ENCODE data around the gene FAM118B.

FAM118B gene

GRCh38 chr11:126186708-126187529, 24.7 kb upstream of the FAM118B start:
- DNase-seq, result peak; percentile 18

DNA sequence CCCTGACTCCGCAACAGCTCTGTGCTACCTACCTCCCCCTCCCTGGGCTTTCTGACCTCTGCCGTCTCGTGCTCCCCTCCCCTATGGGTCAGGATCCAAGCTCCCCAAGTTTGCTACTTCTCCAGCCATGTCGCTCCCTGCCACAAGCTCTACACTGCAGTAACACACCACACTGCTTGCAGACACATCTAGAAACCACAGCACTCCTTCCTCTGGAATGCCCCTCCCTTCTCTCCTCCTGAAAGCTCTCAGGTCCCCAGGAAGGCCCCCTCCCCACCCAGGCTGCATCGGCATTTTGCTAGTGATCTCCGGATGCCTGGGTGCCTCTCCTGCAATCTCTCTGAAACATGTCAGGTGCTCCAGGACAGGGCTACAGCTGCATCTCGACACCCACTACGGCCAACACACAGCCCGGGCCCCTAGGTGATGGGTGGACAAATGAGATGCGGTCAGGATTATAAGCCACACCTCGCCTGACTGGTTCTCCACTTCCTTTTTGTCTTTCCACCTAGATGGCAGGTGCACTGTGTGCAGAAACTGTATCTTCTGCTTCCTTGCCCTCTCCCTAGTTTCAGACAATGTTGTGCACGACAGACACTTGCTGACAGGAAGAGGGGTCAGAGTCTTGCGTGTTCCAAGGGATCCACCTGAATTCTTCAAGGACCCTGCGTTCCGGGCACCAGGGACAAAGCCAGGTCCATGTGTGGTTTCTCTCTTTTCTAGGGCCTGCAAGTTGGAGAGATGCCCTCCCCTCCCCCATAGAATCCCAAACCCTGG, 23.1 kb upstream of the FAM118B start:
- DNase-seq, result no peak

DNA sequence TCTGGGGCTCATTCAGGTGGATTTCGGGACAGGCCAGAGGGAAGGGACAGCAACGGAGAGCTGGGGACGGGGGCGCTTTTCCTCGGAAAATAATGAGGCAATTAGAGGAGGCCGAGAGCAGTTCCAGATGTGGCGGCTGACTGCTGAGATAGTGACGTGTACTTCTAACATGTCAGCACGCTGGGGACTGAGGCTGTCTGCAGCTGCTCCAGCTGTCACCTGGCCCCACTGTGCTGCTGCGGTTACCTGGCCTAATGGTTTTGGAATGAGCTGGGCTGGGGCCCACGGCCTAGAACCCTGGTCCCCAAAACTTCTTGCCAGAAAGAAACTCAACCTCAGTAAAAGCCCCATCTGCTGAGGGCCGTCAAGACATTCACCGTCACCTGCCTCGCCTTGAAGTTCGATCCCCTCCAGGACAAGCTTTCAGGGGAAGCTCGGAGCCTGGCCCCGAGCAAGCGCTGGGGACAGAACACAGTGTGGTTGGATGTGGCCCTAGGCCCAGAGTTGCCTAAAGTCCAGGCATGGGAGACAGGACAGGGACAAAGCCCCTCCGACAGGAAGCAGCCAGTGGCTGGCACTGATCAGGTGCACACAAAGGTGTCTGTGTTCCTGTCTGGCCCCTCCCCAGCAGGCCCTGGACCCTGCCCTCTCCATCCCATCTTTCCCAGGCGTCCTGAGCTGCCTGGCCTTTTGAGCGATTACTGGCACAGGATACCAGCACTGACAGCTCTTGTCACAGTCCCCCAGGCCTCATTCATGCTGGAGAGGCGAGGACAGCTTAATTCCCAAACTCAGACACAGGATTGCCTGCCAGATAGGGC, 22.3 kb upstream of the FAM118B start:
- DNase-seq, result no peak

GRCh38 chr11:126190792-126191191, 20.8 kb upstream of the FAM118B start:
- DNase-seq, result no peak

DNA sequence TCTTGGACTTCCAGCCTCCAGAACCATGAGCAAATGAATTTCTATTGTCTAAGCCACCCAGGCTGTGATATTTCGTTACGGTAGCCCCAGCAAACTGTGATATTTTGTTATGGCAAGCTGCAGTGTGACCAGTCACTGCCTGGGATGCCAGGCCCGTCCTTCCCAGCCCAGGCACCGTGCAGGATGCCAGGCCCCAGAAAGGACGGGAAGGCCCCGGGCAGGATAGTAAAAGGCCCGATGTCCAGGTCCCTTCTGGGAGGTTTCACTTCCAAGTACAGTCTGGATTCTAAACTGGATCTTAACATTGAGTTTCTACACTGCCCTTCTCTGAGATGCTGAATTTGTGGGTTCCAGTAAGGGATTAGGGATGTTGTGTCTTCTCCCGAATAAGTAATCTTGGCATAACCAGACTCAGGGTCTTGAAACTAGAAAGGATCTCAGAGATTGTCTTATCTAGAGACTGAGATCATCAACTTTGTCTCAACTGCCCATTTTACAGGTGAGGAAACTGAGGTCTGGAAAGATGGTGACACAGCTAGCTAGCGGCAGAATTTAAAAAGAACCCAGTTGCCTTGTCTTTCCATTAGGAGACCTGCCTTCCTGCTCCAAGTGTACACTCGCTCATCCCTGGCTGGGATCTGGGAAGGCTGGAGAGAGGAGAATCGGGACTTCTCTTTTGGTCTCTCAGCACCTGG, 20.1 kb upstream of the FAM118B start:
- no peak for DNase-seq

- no peak for DNase-seq
Observed at GRCh38 chr11:126192361-126192760, 19.2 kb upstream of the FAM118B start.

- DNase-seq, result no peak
Observed at GRCh38 chr11:126193038-126193478, 18.5 kb upstream of the FAM118B start.

DNA sequence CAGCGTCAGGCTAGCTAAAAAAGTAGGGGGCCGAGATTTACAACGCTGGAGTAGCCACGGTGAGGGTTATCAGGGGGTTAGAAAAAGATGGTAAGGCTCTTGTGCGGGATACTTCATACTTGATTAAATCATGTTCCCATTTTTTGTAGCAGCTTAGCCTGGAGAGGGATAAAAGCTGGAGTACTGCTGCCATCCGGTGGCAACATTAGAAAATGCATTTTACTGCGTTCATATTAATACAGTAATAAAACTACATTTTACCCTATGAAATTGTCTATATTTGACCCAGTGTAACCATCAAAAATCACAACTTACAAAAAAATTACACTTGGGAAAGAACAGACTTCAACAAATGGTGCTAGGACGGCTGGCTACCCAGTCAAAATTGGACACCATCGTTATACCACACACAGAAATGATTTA, 17.4 kb upstream of the FAM118B start:
- peak; percentile 80 for DNase-seq

GRCh38 chr11:126195119-126195518, 16.5 kb upstream of the FAM118B start:
- DNase-seq, result no peak

- DNase-seq, result no peak
Observed at GRCh38 chr11:126197277-126197939, 14.2 kb upstream of the FAM118B start.

- no peak for DNase-seq
Observed at GRCh38 chr11:126198648-126199047, 12.9 kb upstream of the FAM118B start.

GRCh38 chr11:126202646-126203359, 8.8 kb upstream of the FAM118B start:
- DNase-seq, result no peak

DNA sequence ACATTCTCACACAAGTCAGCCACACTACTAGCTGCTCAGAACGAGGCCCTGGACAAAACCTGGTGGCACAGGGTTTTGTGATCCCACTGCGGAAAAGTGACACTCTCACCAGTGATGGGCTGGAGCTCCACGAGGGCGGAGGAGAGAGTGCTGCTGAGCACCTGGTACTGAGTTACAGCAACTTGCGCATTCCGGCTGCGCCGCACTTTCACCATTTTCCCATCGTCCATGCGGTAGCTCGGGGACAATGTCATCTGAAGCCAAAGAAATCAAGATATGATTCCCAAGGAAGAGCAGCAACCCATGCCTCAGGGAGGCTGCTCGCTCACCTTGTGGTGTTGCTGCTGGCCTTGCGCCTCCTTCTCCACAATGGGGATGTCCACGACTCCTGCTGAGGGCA, 6.2 kb upstream of the FAM118B start:
- DNase-seq, result no peak

- no peak for DNase-seq
Observed at GRCh38 chr11:126207896-126208295, 3.7 kb upstream of the FAM118B start.

GRCh38 chr11:126210871-126211235, 729 bp upstream of the FAM118B start:
- no peak for DNase-seq

- DNase-seq, result no peak
Observed at GRCh38 chr11:126212089-126212660, 593 bp downstream of the FAM118B start.

GRCh38 chr11:126214441-126214840, 2.9 kb downstream of the FAM118B start:
- DNase-seq, result no peak

DNA sequence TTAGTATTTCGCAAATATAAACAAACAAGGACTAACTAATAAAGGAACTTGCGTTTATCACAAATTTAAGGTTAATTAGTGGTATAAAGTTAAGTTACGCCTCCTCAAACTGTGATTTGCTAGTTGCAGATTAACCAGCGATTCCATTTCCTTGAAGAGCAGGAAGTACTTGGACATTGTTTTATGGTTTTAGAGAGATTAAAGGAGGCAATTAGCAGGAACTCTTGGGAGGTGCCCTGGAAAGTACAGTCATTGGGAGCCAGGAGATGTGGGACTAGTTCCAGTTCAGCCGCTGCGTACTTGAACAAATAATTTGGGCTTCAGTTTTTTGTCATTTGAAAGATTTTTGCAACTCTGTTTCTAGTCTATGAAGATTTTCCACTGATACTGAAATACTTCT, 3.3 kb downstream of the FAM118B start:
- no peak for DNase-seq

DNA sequence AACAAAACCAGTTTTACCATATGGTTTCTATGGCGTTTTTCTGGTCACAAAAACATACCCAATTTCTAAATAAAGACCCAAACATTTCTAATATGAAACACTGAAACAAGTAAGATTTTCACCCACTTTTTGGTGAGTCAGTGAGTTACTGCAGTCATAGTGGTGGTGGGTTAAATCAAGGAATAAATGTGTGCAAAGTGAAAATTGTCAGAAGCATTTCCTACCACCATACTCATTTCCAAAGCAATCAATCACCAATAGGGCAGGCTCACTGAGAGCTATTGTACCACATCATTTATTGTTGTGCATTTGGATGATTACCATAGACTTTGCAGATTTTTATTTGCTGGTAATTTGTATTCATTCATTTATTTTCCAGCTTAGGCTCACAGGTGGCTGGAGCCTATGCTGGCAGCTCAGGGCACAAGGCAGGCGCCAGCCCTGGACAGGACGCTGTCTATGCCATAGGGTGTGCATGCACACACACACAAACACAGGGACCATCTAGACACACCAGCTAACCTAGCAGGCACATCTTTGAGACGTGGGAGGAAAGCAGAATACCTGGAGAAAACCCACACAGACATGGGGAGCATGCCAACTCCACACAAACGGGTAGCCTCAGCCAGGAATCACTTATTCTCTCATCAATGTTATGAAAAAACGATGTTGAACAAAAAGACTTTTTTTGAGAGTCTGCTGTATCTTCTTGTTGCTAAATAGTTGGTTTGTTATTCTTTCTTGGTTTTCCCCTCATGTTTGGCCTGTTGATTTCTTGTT, 5.1 kb downstream of the FAM118B start:
- no peak for DNase-seq

GRCh38 chr11:126217491-126217890, 5.9 kb downstream of the FAM118B start:
- DNase-seq, result no peak
